HS-27A (cell line): ENCODE data around the gene FANCL.
"Not testable (repeated sequence)": the region's sequence is repeated elsewhere in the genome, so short reads cannot be mapped to it uniquely, and the experiment has no call there.

ENCODE experiments used
- DNase-seq: peaks from one replicate; pipeline ENCODE4 v3.0.0-alpha.2; 2012; ENCODE audit warnings: low read depth, missing footprints

FANCL gene

GRCh38 chr2:58206785-58207184 lies 34.3 kb downstream of the FANCL start:
- no peak for DNase-seq

GRCh38 chr2:58204195-58204959 lies 36.7 kb downstream of the FANCL start:
- DNase-seq: no peak

GRCh38 chr2:58203018-58203417 lies 38.1 kb downstream of the FANCL start:
- no peak for DNase-seq

GRCh38 chr2:58202404-58202803 lies 38.7 kb downstream of the FANCL start:
- DNase-seq: no peak

GRCh38 chr2:58197894-58198293 lies 43.2 kb downstream of the FANCL start:
- no peak for DNase-seq

GRCh38 chr2:58195662-58196061 lies 45.5 kb downstream of the FANCL start:
- no peak for DNase-seq

GRCh38 chr2:58194458-58194857 lies 46.7 kb downstream of the FANCL start:
- no peak for DNase-seq

- DNase-seq: not testable (repeated sequence)
Observed at GRCh38 chr2:58187022-58187421, 54.1 kb downstream of the FANCL start.

- DNase-seq: no peak
Observed at GRCh38 chr2:58186501-58186900, 54.6 kb downstream of the FANCL start.

- DNase-seq: no peak
Observed at GRCh38 chr2:58182527-58182926, 58.6 kb downstream of the FANCL start.

GRCh38 chr2:58180635-58181034 lies 60.5 kb downstream of the FANCL start:
- DNase-seq: no peak

GRCh38 chr2:58180175-58180574 lies 61.0 kb downstream of the FANCL start:
- DNase-seq: not testable (repeated sequence)

- DNase-seq: not testable (repeated sequence)
Observed at GRCh38 chr2:58177187-58177586, 63.9 kb downstream of the FANCL start.

GRCh38 chr2:58171831-58172230 lies 69.3 kb downstream of the FANCL start:
- DNase-seq: not testable (repeated sequence)

- DNase-seq: not testable (repeated sequence)
Observed at GRCh38 chr2:58170334-58170933, 70.7 kb downstream of the FANCL start.

GRCh38 chr2:58169845-58170244 lies 71.3 kb downstream of the FANCL start:
- not testable (repeated sequence) for DNase-seq

GRCh38 chr2:58168130-58168529 lies 73.0 kb downstream of the FANCL start:
- not testable (repeated sequence) for DNase-seq

GRCh38 chr2:58163913-58164312 lies 77.2 kb downstream of the FANCL start:
- DNase-seq: no peak

- no peak for DNase-seq
Observed at GRCh38 chr2:58158481-58158880, 82.6 kb downstream of the FANCL start.

GRCh38 chr2:58157754-58158153 lies 83.4 kb downstream of the FANCL start:
- no peak for DNase-seq

GRCh38 chr2:58156780-58157179 lies 84.3 kb downstream of the FANCL start:
- DNase-seq: no peak

GRCh38 chr2:58155160-58155778 lies 85.9 kb downstream of the FANCL start:
- no peak for DNase-seq

- DNase-seq: peak; percentile 5
Observed at GRCh38 chr2:58146707-58147106, 94.4 kb downstream of the FANCL start.
